ENCODE data around the gene SELENOI.

The SELENOI gene

DNA sequence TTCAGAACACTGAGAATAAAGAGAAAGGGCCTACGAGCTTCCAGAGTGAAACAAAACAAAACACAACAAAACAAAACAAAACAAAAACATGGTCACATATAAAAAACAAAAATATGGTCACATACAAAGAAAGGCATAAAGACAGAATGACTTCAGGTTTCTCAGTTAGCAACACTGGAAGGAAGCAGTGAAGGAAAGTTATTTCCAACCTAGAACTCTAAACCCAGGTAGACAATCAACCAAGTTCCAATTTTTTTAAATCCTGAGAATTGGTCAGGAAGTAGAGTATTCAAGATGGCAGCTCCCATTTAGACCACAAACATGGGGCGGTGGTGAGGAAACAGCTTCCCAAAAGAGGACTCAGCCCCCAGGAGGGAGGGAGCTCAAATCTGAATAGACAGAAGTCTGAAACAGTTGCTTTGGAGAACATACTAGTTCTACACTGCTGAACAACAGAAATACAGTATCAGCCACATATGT lies 64.9 kb downstream of the SELENOI start:
- no peak for DNase-seq (ENCODE audit: low read depth in 2 of 2)

GRCh38 chr2:26411419-26411818 lies 65.5 kb downstream of the SELENOI start:
- DNase-seq (ENCODE audit: low read depth in 2 of 2), result no peak

- no peak for DNase-seq (ENCODE audit: low read depth in 2 of 2)
These were observed 66.2 kb downstream of the SELENOI start for GRCh38 chr2:26412091-26412673.

- no peak for DNase-seq (ENCODE audit: low read depth in 2 of 2)
These were observed 68.4 kb downstream of the SELENOI start for GRCh38 chr2:26414311-26414710.

- DNase-seq (ENCODE audit: low read depth in 2 of 2), result no peak
These were observed 76.0 kb downstream of the SELENOI start for GRCh38 chr2:26421961-26422360.

GRCh38 chr2:26422947-26423629 lies 77.1 kb downstream of the SELENOI start:
- no peak for DNase-seq (ENCODE audit: low read depth in 2 of 2)

GRCh38 chr2:26423750-26424149 lies 77.8 kb downstream of the SELENOI start:
- DNase-seq (ENCODE audit: low read depth in 2 of 2), result no peak

DNA sequence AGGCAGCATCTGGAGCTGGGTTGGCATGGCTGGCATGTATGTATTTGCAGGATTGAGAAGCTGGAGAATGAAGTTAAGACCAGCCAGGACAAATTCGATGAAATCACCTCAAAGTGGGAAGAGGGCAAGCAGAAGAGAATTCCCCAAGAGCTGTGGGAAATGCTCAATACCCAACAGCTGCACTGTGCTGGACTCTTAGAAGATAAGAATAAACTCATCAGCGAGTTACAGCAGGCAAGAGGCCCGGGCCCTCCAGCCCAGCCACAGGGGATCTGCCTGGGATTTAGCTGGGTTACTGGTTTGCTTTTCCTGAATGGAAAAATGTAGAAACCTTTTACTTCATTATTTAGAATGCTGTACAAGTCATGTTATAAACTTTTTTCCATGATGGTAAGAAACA lies 78.3 kb downstream of the SELENOI start:
- no peak for DNase-seq (ENCODE audit: low read depth in 2 of 2)

- DNase-seq (ENCODE audit: low read depth in 2 of 2), result no peak
These were observed 82.9 kb downstream of the SELENOI start for GRCh38 chr2:26428846-26429245.

- DNase-seq (ENCODE audit: low read depth in 2 of 2), result no peak
These were observed 84.0 kb downstream of the SELENOI start for GRCh38 chr2:26429779-26430578.

DNA sequence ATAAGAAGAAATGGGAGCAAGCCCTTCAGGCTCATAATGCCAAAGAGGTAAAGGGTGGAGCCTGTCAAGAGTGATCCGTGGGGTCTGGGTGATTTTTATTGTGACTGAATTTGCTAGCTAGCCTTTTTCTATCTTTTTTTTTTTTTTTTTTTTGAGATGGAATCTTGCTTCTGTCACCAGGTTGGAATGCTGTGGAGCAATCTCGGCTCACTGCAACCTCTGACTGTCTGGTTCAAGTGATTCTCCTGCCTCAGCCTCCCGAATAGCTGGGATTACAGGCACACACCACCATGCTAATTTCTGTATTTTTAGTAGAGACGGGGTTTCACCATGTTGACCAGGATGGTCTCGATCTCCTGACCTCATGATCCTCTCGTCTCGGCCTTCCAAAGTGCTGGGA lies 84.9 kb downstream of the SELENOI start:
- no peak for DNase-seq (ENCODE audit: low read depth in 2 of 2)

DNA sequence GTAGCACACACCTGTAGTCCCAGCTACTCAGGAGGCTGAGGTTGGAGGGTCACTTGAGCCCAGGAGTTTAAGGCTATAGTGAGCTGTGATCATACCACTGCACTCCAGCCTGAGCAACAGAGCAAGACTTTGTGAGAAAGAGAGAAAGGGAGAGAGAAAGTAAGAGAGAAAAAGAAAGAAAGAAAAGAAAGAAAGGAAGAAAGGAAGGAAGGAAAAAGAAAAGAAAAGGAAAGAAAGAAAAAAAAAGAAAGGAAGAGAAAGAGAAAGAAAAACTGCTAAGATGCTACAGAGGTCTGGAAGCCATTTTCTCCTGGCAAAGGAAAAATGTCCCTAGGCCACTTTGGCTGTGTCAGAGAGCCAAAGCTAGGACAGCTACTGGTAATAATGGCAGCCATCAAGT lies 86.4 kb downstream of the SELENOI start:
- DNase-seq (ENCODE audit: low read depth in 2 of 2), result no peak

DNA sequence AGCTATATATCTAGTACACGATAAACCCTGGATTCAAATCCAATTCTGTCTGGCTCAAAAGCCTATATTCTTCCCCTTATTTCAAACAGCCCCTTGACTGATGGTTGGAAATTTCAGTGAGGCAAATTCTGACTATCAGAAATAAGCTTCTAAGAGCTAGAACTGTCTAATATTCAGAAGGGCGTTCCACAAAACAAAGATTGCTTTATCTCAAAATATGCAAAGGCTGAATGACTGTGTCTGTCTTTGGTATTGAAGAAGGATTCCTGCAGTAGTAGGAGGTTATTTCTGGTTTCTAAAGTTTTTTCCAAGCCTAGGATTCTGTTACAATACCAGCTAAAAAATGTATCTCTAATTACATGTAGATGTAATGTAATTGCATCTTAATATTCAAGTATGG lies 86.9 kb downstream of the SELENOI start:
- DNase-seq (ENCODE audit: low read depth in 2 of 2), result no peak

DNA sequence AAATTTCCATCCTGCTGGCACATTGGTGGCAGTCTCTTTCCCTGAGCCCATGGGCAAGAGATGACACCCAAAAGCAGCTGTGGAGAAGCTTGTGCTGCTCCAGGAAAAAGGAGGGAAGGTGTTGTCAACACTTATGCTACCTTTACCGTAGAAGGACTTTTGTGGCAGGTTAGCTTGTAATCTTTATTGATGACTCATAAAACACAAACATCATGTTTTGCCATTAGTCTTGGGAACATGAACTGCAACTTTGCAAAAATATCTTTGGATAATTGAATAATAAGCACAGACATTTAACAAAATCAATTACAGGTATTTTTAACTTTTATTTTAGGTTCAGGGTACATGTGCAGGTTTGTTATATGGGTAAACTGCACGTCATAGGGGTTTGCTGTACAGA lies 89.2 kb downstream of the SELENOI start:
- DNase-seq (ENCODE audit: low read depth in 2 of 2), result no peak

GRCh38 chr2:26438526-26438925 lies 92.6 kb downstream of the SELENOI start:
- DNase-seq (ENCODE audit: low read depth in 2 of 2), result no peak

DNA sequence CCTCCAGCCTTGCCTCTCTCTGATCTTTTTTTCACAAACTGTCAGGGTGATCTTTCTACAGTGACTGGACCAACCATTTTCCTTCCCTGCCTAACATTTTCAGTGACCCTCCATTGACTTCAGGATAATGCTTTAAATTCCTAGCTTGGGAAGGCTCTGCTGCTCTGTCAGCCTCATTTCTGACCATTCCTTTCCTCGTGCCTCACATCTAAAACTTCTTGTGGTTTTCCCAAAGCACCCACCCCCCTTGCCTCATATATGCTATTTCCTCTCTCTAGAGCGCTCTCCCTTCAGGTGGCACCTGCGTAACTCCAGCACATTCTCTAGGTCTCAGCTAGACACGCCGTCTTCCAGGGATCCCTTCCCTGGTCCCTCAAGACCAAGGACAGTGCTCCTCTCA lies 93.0 kb downstream of the SELENOI start:
- no peak for DNase-seq (ENCODE audit: low read depth in 2 of 2)

GRCh38 chr2:26442301-26442700 lies 96.4 kb downstream of the SELENOI start:
- no peak for DNase-seq (ENCODE audit: low read depth in 2 of 2)

GRCh38 chr2:26442707-26443106 lies 96.8 kb downstream of the SELENOI start:
- DNase-seq (ENCODE audit: low read depth in 2 of 2), result no peak

DNA sequence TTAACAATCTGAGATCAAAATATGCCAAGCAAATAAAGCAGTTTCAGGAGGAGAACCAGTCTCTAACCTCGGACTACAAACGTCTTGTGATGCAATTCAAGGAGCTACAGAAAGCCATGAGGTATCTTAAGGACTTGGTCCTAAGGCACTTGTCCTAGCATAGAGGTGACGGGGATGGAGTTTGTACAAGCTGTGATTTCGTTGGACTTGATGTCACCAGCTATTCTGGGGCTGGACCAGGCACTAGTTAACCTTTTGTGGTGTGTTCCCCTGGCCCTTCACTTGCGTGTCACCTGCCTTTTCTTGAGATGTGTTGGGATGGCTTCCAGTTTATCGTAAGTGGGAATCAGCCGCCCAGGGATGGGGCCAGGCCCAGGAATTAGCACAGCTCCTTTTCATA lies 98.3 kb downstream of the SELENOI start:
- no peak for DNase-seq (ENCODE audit: low read depth in 2 of 2)
